C1 segment of cervical spinal cord (tissue), 14 donors: ENCODE results near the gene LYRM4.

Source experiments
- DNase-seq, 14 donors: peaks; one replicate each; lab custom pipeline; 2025; lab: John Stamatoyannopoulos, UW

The LYRM4 gene

GRCh38 chr6:5099537-5099936, 161.2 kb downstream of the LYRM4 start:
- no peak for DNase-seq

DNA sequence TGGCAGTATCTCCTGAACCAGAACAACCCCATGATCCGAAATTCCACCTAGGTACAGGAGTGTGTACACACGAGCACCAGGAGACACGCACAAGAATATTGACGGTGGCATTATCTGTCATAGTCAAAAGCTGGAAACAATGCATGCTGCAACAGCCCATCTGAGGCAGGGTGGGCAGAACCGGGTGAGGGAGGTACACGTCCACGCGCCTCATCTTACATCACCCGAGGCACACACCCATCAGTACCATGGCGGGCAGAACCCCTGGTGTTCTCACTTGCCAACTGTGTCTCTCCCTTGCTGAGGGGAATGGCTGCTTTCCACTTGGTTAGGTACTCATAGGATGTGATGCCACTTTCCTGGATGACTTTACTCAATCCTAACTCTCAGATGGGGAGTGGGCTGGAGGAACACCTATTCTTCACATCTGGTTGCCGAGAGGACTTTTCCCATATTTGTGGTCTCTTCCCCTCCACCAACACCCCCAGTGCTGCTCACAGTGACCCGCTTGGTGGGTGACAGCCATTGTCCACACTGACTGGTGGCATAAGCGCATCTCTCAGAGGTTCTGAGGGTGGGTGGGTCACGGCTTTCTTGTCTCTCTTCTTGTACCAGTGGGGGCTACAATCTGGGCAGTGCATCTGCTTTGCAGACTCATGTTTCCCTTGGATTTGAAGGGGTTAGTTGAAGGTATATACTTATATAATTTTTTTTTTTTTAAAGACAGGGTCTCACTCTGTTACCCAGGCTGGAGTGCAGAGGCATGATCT, 162.1 kb downstream of the LYRM4 start:
- DNase-seq: no peak

- DNase-seq: no peak
Observed at GRCh38 chr6:5096482-5096881, 164.3 kb downstream of the LYRM4 start.

DNA sequence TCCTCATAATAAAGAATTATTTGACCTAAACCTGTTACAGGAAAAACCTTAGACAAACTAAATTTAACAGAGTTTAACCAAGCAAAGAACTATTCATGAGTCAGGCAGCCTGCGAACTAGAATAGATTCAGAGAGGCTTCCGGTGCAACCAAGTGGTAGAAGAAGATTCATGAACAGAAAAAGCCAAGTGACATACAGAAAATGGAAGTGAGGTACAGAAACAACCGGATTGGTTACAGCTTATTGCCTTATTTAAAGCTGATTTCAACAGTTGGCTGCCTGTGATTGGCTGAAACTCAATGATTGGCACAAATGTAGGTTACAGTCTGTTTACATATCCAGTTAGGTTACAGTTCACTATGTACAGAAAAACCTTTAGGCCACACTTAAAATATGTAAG, 165.5 kb downstream of the LYRM4 start:
- no peak for DNase-seq

- no peak for DNase-seq
Observed at GRCh38 chr6:5094327-5094726, 166.4 kb downstream of the LYRM4 start.

DNA sequence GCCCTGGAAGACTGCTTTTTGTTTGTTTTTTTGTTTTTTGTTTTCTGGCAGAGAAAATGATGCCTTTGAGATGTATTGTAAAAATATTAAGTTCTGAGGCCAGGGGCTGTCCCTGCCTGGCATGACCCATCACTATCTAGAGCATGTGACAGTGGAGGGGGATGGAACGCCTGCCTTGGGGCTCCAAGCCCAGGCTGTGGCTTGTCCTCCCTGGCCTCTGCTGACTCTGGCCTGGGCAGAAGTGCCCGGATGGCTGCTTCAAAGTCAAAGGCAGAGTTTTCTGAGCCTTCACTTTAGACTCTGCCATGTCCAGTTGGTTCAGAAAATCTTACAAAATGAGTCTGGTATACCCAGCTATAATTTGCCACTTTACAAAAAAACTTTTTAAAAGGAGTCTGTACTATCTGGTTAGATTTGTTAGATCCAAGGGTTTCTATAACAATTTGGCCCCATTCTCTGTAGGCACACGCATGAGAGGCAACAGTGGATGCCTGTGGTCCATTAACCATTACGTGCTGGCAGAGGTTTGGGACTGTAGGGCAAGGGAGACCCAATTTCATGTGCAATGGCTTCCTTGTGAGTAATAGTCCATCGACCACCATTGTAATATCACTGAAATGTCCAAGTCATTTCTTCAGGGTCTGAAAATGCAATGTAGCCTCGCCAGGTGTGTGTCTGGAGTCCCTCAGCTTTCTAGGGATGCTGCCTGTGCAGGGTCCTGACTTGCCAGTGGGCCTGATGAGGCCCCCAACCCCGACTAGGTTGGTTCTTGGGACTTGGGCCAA, 167.3 kb downstream of the LYRM4 start:
- DNase-seq: no peak

DNA sequence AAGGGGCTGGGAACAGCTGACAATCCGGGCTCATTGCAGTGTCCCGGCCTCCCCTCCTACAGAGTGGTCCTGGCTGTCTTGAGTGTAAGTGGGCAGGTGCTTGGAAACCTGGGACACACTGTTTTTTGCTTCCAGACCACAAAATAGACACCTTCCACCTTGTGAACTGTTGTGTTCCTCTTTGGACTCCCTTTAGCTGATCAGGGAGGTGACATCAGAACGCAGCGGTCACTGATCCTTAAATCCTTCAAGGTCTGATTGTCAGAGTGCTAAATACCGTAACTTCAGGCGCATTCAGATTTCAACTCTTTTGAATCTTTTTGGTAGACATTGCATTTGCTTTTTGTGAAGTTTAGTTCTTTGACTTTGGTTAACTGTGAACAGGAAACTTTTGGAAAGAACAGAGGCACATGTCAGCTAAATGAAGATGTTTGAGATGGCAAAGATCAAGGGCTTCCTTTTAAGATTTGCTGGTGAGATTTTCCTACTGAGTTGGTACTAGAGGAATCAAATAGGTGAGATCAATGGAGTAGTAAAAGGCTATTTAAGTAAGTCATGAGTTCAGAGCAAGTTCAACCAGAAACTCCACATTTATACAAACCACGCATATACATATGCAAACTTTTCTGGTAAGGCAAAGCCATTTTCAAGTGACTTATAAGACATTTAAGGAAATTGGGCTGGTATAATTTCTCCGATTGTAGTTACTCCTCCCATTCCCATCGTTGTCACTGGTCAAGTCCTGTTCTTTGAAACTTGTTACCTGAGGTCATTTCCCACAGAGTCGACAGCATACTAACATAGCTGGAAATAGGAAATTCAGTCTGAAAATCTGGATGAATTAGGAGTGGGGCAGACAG, 169.3 kb downstream of the LYRM4 start:
- no peak for DNase-seq

DNA sequence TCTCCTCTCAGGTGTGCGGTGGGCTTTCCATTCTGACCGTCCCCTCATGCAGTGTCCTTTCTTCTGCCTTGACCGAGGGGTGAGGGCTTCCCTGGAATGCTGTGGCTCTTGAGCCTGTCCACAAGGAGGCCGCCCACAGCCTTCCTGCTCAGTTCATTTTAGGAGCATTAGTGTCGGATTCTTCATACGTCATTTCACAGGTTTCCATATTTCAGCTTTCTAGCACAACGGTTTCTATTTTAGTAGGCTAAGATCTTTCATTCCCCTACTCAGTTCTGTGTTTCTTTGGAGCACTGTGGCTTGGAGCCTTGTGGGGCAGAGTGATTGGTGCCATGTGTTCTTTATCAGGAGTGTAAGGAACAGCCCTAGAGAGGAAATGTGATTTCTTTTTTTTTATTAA, 170.1 kb downstream of the LYRM4 start:
- DNase-seq: no peak

DNA sequence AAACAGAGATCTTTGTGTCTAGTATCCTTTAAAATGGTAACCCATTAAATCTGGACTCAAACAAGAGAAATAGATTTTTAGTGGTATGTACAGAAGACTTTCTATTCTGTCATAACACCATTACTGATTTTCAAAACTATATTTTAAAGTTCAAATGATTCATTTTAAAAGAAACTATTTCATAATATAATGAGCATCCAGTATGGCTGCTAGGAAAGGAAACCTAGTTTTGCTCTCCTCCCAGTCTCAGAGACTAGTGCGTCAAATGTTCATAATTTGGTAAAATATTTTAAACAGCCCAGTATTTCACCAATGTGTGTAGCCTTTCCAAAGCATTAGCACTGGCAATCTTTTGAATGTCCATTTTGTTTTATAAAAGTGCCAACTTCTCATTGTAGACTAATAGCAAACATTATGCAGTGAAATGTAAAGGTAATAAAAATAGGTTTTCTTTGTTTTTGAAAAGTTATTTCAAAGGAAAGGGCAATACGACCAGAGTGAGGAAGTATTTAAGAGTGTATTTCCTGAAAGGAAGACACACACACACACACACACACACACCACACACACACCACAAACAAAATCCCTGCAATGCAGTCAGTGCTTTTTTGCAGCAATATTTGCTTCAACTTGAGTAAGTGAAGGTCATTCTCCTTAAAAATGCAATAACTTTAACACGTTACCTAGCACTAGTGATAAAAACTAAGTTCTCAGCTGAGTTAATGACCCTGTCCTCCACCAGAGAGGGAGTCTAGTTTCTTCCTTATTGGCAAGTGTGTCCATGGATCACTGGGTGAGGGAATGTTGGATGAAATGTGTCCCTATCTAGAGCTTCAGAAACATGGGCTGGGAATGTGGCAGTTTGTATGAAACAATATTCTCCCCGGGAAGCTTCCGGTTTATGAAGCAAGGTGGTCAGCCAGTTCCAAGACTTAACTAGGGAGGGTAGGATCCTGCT, 171.0 kb downstream of the LYRM4 start:
- no peak for DNase-seq

- DNase-seq: no peak
Observed at GRCh38 chr6:5088780-5089179, 172.0 kb downstream of the LYRM4 start.

GRCh38 chr6:5087389-5087788, 173.4 kb downstream of the LYRM4 start:
- DNase-seq: peak in 12 of 14 donors; percentile 14 to 74 (median 51)

DNA sequence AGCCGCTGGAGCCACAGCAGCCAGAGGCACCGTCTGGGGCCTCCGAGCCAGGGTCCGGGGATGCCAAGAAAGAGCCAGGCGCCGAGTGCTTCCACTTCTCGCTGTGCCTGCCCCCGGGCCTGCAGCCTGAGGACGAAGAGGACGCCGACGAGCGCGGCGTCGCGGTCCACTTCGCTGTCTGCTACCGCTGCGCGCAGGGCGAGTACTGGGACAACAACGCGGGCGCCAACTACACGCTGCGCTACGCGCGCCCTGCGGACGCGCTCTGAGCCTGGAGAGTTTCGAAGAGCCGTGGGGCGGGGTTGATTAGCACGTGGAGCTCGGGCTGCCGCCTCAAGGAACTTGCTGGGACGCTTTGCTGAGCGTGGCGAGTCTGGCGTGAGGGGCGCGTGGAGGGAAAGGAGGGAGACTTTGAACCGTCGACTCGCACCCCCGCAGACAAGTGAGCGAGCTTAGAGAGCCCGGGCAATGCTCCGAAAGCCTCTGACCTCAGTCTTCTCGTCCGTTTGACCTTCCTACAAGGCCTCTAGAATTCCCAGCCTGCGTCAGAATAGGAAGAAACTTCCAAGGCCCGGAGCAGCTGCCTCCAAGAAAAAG, 174.4 kb downstream of the LYRM4 start:
- peak in 1 of 14 donors; percentile 4 for DNase-seq

GRCh38 chr6:5085648-5086293, 175.0 kb downstream of the LYRM4 start:
- DNase-seq: peak in 2 of 14 donors; percentile 18 to 27

- peak in 7 of 14 donors; percentile 17 to 57 (median 34) for DNase-seq
Observed at GRCh38 chr6:5084781-5085647, 175.7 kb downstream of the LYRM4 start, which contains the start of gene PPP1R3G. Gene PPP1R3G, plus strand, starts transcription at chr6:5085341. Its CDS starts 145 bp downstream, at chr6:5085486.

GRCh38 chr6:5084360-5084780, 176.4 kb downstream of the LYRM4 start:
- DNase-seq: peak in 5 of 14 donors; percentile 33 to 57 (median 35)

DNA sequence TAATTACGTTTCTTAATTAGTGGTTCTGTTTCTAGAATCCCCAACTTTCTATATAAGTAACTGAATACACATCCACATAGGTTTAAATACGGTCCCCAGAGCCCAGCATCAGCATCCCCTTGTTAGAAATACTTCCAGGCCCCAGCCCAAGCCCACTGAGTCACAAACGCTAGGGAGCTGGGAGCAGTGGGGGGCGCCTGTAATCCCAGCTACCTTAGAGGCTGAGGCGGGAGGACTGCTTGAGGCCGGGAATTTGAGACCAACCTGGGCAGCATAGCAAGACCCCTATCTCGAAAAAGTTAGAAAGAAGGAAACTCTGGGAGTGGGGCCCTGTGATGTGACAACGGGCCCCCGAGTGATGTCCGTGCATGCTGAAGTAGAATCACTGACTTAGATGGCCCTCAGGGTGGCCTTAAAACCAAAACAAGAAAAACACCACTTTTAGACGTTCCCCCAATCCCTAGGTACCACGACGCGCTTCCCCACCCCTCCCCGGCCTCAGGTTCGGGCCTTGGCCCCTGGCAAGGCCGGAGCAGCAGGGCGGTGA, 176.9 kb downstream of the LYRM4 start:
- DNase-seq: no peak

GRCh38 chr6:5083307-5083583, 177.5 kb downstream of the LYRM4 start:
- DNase-seq: no peak

DNA sequence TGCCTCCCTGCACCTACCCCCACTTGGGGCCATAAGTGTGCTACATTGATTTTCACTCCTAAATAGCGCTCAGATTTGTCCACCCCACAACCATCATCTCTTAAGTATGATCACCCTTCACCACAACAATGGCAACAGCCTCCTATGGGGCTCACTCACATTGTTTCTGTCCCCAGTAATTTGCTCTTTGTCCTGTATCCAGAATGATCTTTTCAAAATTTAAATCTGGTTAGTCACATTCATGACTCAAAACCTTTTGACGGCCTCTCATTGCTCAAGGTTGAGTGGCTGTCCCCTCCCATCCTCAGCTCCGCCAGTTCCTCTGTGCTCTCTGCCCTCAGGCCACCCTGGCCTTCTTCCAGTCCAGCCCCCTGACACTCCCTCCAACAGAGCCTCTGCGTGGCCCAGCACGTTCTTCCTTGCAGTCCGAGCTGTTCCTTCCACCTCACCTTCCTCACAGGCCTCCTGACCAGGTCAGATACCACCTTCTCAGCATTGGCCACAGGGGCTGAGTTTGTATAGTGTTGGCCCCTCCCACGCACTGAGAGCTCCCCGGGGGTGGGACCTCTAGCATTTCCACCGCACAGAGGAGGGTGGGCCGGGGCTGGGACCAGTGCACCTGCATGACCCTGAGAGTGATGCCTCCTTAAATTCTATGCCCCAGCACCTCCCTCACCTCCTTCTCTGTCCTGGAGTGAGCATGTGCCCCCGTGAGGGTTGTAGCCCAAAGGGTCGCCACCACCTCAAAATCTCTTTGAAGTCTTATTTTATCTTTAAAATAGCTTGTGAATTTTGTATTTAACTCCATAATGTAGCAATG, 178.1 kb downstream of the LYRM4 start:
- no peak for DNase-seq
